ELR (cell line): Measurements from ENCODE around the gene GRIK4.
"Not testable (repeated sequence)": the region's sequence is repeated elsewhere in the genome, so short reads cannot be mapped to it uniquely, and the experiment has no call there.

ENCODE experiments used
- DNase-seq: peaks from one replicate; pipeline ENCODE4 v3.0.0-alpha.2; 2015; ENCODE audit warnings: low read depth

The GRIK4 gene

DNA sequence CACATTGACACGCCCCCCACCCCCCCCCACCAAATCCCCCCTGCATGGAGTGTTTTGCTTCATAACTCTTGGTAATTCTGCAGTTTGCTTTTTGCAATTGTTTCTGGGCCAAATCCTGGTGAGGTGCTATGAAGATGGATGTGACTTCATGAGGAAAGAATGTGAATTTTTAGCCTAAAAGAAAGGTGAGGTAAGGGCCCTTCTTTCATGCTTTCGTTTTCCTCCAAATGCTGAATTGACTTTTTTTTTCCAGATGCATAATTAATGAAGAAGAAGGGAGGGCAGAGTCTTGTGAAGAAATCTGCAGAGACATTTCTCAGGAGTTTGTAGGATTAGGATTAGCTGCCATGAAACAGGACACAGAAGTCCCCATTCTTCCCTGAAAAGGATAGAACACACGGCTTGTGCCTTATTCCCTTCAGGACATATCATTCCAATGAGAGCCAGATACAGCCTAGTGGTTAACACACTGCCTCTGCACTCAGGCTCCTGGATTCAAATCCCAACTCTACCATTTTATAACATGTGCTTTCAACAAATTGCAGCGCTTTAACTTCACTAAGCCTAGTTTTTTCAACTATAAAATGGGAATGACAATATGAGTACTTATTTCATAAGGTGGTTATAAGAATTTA is 492.8 kb downstream of the GRIK4 start:
- no peak for DNase-seq

DNA sequence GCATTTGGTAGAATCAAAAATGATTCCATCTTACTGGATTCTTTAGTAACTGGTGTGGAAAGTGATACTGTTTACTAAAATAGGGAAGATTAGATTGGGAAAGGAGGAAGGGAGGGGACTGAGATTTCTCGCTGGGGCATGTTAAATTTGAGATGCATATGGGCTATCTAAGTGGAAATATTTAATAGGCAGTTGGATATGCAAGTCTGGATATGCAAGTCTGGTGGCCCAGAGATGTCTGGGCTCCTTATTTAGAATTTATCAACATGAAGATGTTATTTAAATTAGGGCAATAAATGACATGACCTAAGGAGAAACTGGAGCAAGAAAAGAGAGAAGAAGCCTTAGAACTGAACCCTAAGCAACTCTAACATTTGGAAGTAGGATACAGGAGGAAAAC is 495.4 kb downstream of the GRIK4 start:
- no peak for DNase-seq

DNA sequence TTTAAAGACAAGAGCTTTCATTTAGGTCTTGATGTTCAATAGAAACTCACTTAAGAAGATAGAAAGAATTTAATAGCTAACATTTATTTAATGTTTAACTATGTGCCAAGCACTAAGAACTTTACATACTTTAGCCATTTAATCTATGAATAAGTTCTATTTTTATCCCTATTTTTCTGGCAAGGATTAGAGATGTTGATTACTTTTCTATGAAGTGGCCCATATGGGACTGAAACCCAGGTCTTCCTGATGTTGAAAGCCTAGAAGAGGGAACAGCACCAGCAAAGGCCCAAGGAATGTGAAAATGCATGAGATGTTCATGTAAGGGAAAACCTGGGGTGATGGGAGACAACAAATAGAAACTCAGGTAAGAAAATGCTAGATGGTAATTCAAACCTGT is 497.0 kb downstream of the GRIK4 start:
- no peak for DNase-seq

DNA sequence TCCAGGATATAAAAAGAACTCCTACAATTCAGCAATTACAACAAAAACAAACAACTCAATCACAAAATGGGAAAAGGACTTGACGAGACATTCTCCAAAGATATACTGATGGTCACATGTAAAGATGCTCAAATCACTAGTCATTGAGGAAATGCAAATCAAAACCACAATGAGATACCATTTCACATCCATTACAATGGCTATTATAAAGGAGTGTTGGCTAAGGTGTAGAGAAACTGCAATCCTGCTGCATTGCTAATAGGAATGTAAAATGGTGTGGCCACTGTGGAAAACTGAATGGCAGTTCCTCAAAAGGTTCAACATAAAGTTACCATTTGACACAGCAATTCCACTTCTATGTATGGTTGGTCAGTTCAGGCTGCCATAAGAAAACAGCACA is 500.5 kb downstream of the GRIK4 start:
- no peak for DNase-seq

DNA sequence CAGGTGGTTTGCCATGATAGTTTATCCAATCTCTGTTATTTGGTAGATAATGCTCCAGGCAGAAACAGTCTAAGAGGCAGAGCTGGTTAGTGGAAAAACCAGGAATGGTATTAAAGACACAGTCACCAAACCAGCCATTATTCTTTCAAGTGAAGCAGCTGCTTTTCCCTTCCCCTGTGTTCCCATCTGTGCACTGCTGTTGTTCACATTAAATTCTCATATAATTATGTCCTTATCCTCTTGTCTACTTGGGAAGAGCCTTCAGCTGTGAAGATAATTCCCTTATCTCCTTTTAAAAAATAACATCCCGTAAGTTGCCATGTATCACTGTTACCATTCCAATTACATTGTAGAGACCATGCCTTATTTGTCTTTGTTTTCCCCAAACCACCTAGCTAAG is 507.2 kb downstream of the GRIK4 start:
- no peak for DNase-seq

DNA sequence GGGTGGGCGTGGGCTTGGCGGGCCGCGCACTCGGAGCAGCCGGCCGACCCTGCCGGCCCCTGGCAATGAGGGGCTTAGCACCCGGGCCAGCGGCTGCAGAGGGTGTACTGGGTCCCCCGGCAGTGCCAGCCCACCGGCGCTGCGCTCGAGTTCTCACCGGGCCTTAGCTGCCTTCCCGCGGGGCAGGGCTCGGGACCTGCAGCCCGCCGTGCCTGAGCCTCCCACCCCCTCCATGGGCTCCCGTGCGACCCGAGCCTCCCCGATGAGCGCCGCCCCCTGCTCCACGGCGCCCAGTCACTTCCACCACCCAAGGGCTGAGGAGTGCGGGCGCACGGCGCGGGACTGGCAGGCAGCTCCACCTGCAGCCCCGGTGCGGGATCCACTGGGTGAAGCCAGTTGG is 510.2 kb downstream of the GRIK4 start:
- not testable (repeated sequence) for DNase-seq

DNA sequence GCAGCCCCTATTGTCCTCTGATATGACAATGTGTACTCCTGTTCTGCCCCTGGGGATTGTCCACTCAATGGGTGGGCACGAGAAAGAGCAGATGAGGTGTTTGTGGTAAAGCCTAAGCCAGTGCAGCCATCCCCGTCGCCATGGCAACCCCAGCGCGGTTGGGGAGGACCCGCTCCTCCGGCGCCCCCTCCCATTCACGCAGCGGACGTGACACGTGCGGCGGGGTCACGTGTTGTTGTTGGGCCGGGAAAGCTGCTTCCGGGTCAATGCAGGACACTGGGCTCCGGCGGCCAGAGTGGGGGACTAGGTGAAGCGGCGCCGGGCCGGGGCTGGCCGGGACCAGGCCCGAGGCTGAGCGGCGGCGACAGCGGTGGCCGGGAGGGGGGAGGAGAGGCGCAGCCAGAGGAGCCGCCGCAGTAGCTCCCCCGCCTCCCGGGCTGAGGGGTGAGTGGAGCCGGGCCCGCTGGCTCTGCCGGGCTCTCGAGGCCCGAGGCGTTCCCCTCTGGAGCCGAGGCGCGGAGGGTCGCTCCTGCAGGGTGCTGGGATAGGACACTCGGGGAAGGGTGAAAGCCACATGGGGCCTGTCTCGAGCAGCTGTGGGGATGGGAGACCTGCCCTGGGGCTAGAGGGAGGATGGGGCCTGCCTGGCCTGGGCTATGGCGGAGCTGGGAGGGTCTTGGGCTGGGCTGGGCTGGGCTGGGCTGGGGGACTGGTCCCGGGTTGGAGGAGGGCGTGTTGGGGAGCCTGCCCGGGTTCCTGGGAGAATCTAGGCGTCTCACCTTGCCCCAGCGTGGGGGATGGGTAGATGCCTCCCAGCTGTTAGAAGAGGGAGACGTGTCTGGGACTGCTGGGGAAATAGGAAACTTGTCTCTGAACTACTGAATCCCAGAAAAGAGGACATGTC is 512.6 kb downstream of the GRIK4 start, which contains the start of gene TBCEL:
TBCEL (plus strand) TSS at position 255 of the 904 bp plus-strand sequence. CDS start 21,589 bp downstream, outside the sequence.
- peak; percentile 80 for DNase-seq

DNA sequence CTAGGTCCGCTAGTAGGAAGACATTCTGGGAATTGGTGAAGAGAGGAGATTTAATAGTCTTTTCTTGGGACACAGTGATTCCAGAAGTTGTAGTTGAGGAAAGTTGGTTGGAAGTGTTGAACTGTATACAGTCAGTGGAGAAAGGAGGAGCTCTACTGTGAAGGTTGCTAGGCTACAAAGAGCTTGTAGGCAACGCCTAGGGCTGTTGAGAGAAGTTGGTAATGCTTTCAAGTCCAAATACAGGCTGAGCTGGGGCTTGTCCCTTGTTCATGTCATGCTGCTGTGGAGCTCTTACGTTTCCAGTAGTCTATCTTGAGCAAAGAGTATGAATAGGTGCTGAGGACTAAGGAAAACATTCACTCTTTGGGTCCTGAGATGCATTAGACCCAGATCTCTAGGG is 513.4 kb downstream of the GRIK4 start:
- peak; percentile 15 for DNase-seq

DNA sequence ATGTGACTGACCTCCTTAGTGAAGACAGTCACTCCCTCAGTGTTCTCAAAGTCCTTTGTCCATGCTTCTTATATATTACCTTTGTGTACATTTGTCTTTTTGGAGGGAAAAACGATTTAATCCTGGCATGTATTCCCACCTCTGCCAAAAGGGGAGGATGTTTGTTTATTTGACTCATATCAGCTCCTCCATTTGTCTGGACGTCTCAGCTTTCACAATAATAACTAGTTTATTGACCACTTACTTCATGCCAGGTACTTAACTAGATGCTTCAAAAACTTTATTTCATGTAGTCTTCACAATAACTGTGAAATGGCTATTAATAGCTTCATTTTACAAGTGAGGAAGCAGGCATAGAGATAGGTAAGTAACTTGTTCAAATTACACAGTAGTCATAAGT is 517.6 kb downstream of the GRIK4 start:
- no peak for DNase-seq

DNA sequence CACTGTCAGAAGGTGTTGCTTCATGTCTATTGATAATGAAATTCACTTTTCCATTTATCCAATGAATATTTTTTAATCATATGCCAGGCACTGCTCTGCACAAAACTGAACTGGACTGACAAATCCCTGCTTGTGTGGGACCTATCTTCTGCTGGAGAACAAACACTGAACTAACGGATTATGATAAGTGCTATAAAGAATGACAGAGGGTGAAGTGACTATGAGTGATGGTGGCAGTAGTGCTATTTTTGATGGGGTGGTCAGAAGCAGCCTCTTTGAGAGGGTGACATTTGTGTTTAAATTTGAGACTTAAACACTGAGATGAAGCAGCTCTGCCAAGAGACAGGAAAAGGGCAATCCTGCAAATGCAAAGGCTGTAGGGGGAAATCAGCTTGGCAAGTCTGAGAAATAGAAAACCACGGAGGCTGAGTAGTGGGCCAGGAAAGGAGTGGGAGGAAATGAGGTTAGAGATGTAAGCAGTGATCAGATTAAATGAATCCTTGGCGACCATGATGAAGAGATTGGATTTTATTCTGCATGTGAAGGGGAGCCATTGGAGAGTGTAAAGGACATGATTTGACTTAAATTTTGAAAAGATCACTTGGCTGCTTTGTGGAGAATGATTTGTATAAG is 518.4 kb downstream of the GRIK4 start:
- DNase-seq, result no peak

DNA sequence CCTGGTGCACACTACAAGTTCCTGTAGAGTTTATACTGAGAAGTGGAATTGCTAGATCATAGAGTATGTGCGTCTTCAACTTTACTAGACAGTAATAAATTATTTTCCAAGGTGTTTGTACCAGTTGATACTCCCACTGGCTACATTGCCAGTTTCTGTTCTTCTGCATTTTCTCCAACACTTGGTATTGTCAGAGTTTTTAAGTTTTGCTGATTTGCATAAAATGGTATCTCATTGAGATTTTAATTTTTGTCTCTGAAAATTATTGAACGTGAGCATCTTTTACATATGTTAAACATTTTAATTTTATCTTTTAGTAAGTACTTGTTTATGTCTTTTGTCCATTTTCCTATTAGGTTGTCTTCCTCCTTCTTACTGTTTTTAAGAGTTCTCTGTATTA is 519.6 kb downstream of the GRIK4 start:
- DNase-seq, result no peak

DNA sequence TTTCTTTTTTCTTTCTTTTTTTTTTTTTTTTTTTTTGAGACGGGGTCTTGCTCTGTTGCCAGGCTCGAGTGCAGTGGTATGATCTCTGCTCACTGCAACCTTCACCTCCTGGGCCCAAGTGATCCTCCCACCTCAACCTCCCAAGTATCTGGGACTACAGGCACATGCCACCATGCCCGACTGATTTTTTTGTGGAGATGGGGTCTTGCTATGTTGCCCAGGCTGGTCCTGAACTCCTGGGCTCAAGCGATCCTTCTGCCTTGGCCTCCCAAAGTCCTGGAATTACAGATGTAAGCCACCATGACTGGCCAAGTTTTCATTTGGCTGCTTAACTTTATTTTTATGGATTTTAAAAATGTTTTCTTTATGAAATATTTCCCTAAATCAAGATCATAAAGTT is 520.1 kb downstream of the GRIK4 start:
- DNase-seq, result not testable (repeated sequence)

DNA sequence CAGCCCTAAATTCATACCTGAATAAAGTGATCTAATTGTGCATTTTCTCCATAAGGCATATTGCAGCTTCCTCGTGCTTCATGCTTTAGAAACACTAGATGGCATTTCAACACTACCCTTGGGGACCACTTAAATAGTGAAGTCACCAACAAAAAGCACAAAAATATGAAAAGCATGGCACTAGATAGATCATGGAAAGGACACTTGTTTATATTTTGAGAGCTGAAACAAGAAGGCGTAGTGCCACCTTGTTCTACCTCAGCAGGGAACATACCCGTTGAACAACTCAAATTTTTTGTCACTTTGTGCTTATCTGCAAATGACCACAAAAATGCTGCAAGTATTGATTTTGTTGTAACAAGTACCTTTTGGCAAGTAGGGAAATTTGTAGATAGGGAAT is 521.0 kb downstream of the GRIK4 start:
- DNase-seq, result peak; percentile 3

DNA sequence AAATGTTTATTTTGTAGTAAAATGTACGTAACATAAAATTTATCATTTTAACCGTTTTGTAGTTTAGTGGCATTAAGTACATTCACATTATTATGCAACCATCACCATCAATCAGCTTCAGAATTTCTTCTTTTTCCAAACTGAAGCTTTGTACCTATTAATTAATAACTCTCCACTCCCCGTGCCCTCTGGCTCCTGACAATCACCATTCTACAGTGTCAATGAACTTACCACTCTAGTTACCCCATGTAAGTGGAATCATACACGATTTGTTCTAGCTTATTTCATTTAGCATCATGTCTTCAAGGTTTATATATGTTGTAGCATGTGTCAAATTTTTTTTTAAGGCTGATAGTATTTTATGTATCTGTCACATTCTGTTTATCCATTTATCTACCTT is 522.1 kb downstream of the GRIK4 start:
- no peak for DNase-seq

DNA sequence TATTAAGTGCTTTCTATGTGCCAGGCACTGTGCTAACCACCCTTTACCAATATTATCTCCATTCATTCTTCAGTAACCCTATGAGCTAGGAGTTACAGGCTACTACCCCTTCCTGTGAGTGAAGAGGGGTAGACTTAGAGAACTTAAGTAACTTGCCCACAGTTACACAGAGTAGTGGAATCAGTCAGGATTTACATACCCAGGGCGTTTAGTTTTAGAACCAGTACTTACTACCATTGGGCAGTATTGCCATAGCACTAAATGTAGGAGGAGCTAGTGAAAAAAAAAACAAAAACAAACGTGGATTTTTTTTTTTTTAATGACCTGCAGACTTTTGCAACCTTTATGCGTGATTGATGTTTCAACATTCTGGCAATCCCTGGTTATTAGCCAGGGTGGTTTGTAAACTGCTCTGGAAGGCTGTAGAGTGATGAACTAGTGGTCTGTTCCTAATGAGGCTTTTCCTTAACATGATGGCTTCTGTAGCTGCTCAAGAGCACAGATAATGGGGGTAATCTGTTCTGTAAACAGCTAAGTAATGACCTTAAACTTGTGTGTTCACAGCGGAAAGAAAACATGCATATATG is 523.7 kb downstream of the GRIK4 start:
- DNase-seq, result no peak

DNA sequence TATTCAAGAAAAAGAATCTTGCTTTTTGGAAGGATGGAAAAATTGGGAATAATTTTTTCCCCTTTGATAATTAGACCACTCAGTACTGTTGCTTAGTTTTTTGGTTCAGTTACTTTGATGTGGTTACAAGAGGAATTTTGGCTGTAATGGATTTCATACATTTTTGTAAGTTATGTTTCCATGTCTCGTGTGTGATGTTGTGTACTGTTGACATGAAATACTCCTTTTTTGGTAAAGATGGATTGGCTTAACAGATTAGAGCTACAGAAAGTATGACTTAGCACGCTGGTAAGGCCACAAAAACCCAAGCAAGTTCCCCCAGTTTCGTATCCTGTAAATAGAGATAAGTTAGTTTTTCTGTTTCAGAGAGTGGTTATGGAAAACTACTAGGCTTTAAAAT is 524.2 kb downstream of the GRIK4 start:
- no peak for DNase-seq

DNA sequence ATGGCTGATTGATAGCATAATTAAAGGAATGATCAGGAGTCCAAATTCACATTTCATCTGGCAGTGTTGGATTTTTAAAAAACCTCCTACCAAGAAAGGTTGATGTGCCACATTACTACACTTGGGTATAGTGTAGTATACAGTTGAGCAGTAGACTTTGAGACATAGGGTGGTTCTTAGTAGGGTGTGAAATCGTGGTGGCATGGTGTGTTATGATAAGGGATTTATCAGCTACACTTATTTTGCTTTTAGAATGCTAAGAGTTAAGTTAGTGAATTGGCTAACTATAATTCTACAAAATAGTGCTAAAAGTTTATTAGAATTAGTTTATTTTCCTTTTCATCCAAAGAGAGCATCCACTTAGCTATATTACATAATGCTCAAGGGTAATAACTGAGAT is 525.5 kb downstream of the GRIK4 start:
- no peak for DNase-seq
